Measurements from ENCODE around the gene ARHGEF35. TPM values are rescaled to one million over a fixed set of nuclear protein-coding genes. Genes with fewer than 3 reads are reported as not detected.

The ARHGEF35 gene
- total RNA-seq, 1 donor from 2014 or later, result 8.6 TPM

DNA sequence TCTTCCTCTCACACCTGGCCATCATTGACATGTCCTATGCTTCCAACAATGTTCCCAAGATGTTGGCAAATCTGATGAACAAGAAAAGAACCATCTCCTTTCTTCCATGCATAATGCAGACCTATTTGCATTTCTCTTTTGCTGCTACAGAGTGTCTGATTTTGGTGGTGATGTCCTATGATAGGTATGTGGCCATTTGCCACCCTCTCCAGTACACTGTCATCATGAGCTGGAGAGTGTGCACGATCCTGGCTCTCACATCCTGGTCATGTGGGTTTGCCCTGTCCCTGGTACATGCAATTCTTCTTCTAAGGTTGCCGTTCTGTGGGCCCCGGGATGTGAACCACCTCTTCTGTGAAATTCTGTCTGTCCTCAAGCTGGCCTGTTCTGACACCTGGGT is 53.4 kb downstream of the ARHGEF35 start:
- DNase-seq (ENCODE audit: extremely low spot score, unreplicated experiment), result no peak
- no peak overlapping the region for H3K27ac Mint-ChIP-seq
- no peaks in the 10 kb centered on the region for H3K9me3 Mint-ChIP-seq
- no peaks in the 10 kb centered on the region for H3K4me1 Mint-ChIP-seq (ENCODE audit: unreplicated experiment)
- no peaks in the 10 kb centered on the region for H3K27me3 Mint-ChIP-seq
- no peak for TF ChIP-seq CTCF (conservative IDR thresholded peaks at IDR 0.05)
- H3K36me3 Mint-ChIP-seq, result no peaks in the 10 kb centered on the region
- H3K4me3 Mint-ChIP-seq, result no peak overlapping the region

GRCh38 chr7:144137501-144137900 is 58.1 kb downstream of the ARHGEF35 start:
- no peaks in the 10 kb centered on the region for H3K4me1 Mint-ChIP-seq (ENCODE audit: unreplicated experiment)
- DNase-seq (ENCODE audit: extremely low spot score, unreplicated experiment), result no peak
- H3K27me3 Mint-ChIP-seq, result no peaks in the 10 kb centered on the region
- no peak for TF ChIP-seq CTCF (conservative IDR thresholded peaks at IDR 0.05)
- no peaks in the 10 kb centered on the region for H3K9me3 Mint-ChIP-seq
- H3K27ac Mint-ChIP-seq, result no peak overlapping the region
- H3K4me3 Mint-ChIP-seq, result no peak overlapping the region
- no peaks in the 10 kb centered on the region for H3K36me3 Mint-ChIP-seq

Other genes starting within 250 kb of the ARHGEF35 start
- gene OR2F1, start 241.0 kb downstream of the ARHGEF35 start, total RNA-seq (ENCODE audit: low replicate concordance), result not detected in 2 replicates
- not detected in 2 replicates for gene OR6B1, start 195.5 kb downstream of the ARHGEF35 start, total RNA-seq (ENCODE audit: low replicate concordance)
- gene OR2A5, start 146.9 kb downstream of the ARHGEF35 start, total RNA-seq (ENCODE audit: low replicate concordance), result not detected in 2 replicates
- not detected in 2 replicates for gene OR2A25, start 126.0 kb downstream of the ARHGEF35 start, total RNA-seq (ENCODE audit: low replicate concordance)
- not detected in 2 replicates for gene OR2A12, start 109.6 kb downstream of the ARHGEF35 start, total RNA-seq (ENCODE audit: low replicate concordance)
- gene OR2A2, start 86.2 kb downstream of the ARHGEF35 start, total RNA-seq (ENCODE audit: low replicate concordance), result not detected in 2 replicates
- not detected in 2 replicates for gene OR2A14, start 72.7 kb downstream of the ARHGEF35 start, total RNA-seq (ENCODE audit: low replicate concordance)
- gene CTAGE4, start 12.4 kb downstream of the ARHGEF35 start, total RNA-seq (ENCODE audit: low replicate concordance), result 2.5 and 4.7 TPM in 2 replicates
- gene OR2A42, start 43.8 kb upstream of the ARHGEF35 start, total RNA-seq (ENCODE audit: low replicate concordance), result 0.10 TPM in 1 of 2 replicates, not detected in the other
- 4.2 and 13.7 TPM in 2 replicates for gene OR2A7, start 69.0 kb upstream of the ARHGEF35 start, total RNA-seq (ENCODE audit: low replicate concordance)
- 0.99 and 6.4 TPM in 2 replicates for gene CTAGE8, start 73.5 kb upstream of the ARHGEF35 start, total RNA-seq (ENCODE audit: low replicate concordance)
- 0.38 TPM in 1 of 2 replicates, not detected in the other for gene OR2A1, start 116.6 kb upstream of the ARHGEF35 start, total RNA-seq (ENCODE audit: low replicate concordance)
- gene ARHGEF5, start 159.6 kb upstream of the ARHGEF35 start, total RNA-seq (ENCODE audit: low replicate concordance), result 17.2 and 51.2 TPM in 2 replicates
- gene NOBOX, start 207.9 kb upstream of the ARHGEF35 start, total RNA-seq (ENCODE audit: low replicate concordance), result not detected in 2 replicates